ENCODE results near the gene MAST4.
"Not testable (repeated sequence)": the region's sequence is repeated elsewhere in the genome, so short reads cannot be mapped to it uniquely, and the experiment has no call there.

MAST4 gene

GRCh38 chr5:67102708-67103107, 506.5 kb downstream of the MAST4 start:
- DNase-seq: no peak

GRCh38 chr5:67104859-67105258, 508.7 kb downstream of the MAST4 start:
- no peak for DNase-seq

GRCh38 chr5:67105270-67105669, 509.1 kb downstream of the MAST4 start:
- no peak for DNase-seq

GRCh38 chr5:67106626-67107342, 510.6 kb downstream of the MAST4 start:
- no peak for DNase-seq

- no peak for DNase-seq
Observed at GRCh38 chr5:67111779-67112178, 515.6 kb downstream of the MAST4 start.

GRCh38 chr5:67115246-67115645, 519.1 kb downstream of the MAST4 start:
- DNase-seq: no peak

- no peak for DNase-seq
Observed at GRCh38 chr5:67115817-67116216, 519.6 kb downstream of the MAST4 start.

- DNase-seq: no peak
Observed at GRCh38 chr5:67118050-67118620, 521.9 kb downstream of the MAST4 start.

GRCh38 chr5:67119010-67119409, 522.8 kb downstream of the MAST4 start:
- no peak for DNase-seq

GRCh38 chr5:67120032-67120431, 523.8 kb downstream of the MAST4 start:
- no peak for DNase-seq

GRCh38 chr5:67123819-67124218, 527.6 kb downstream of the MAST4 start:
- DNase-seq: no peak

GRCh38 chr5:67124556-67124955, 528.4 kb downstream of the MAST4 start:
- DNase-seq: no peak

GRCh38 chr5:67127347-67127895, 531.2 kb downstream of the MAST4 start:
- DNase-seq: not testable (repeated sequence)

- DNase-seq: no peak
Observed at GRCh38 chr5:67129768-67130167, 533.6 kb downstream of the MAST4 start.

GRCh38 chr5:67133217-67133616, 537.0 kb downstream of the MAST4 start:
- no peak for DNase-seq

GRCh38 chr5:67133776-67134175, 537.6 kb downstream of the MAST4 start:
- no peak for DNase-seq

- no peak for DNase-seq
Observed at GRCh38 chr5:67135381-67135984, 539.3 kb downstream of the MAST4 start.

GRCh38 chr5:67139030-67139429, 542.8 kb downstream of the MAST4 start:
- no peak for DNase-seq

GRCh38 chr5:67140413-67140812, 544.2 kb downstream of the MAST4 start:
- no peak for DNase-seq

- no peak for DNase-seq
Observed at GRCh38 chr5:67141644-67142043, 545.5 kb downstream of the MAST4 start.

GRCh38 chr5:67142816-67143215, 546.6 kb downstream of the MAST4 start:
- no peak for DNase-seq

GRCh38 chr5:67143549-67143948, 547.4 kb downstream of the MAST4 start:
- DNase-seq: no peak

GRCh38 chr5:67144183-67144639, 548.0 kb downstream of the MAST4 start:
- DNase-seq: no peak

GRCh38 chr5:67146574-67146973, 550.4 kb downstream of the MAST4 start:
- no peak for DNase-seq

Data from cortex of kidney (tissue), 1 donor.